Activated T-helper 2 cell treated with anti-CD3 and anti-CD28 coated beads, Interferon-gamma antibody, Interleukin-2, Interleukin-4, amounts not matched to agents 10 μg/mL and 5 μg/mL and 100 μg/mL, durations not matched to agents 14 hours and 24 hours and 36 hours (primary cell): Measurements from ENCODE around the gene RMDN2. TPM values are rescaled to one million over a fixed set of nuclear protein-coding genes. Genes with fewer than 3 reads are reported as not detected.

ENCODE experiments used
- DNase-seq: peaks from one replicate; pipeline ENCODE4 v3.0.0; 2021; ENCODE audit warnings: low spot score
- H3K27ac Mint-ChIP-seq: one replicate; pipeline ENCODE4 v1.8.0; 2021; ENCODE audit warnings: mixed read lengths
- H3K27me3 Mint-ChIP-seq: one replicate; pipeline ENCODE4 v1.8.0; 2021; ENCODE audit warnings: low read depth, mixed read lengths
- H3K36me3 Mint-ChIP-seq: one replicate; pipeline ENCODE4 v1.8.0; 2021; ENCODE audit warnings: low read depth, mixed read lengths
- H3K4me1 Mint-ChIP-seq: one replicate; pipeline ENCODE4 v1.8.0; 2021; ENCODE audit warnings: low read depth, mixed read lengths
- H3K4me3 Mint-ChIP-seq: one replicate; pipeline ENCODE4 v1.8.0; 2021; ENCODE audit warnings: low read depth, mild to moderate bottlenecking, moderate library complexity, mixed read lengths
- H3K9me3 Mint-ChIP-seq: one replicate; pipeline ENCODE4 v1.8.0; 2021; ENCODE audit warnings: mixed read lengths
- intact Hi-C: fragments of 100-400 bp; cut with micrococcal nuclease; formaldehyde crosslinking; loops from one replicate; pipeline ENCODE4 v1.15.1; 2023
- total RNA-seq: library from RNA; stranded (reverse); gene quantifications from 2 replicates; pipeline ENCODE4 v1.2.3, GENCODE V29; 2022

RMDN2 gene
- total RNA-seq, 1 donor from 2014 or later: 0.89 TPM

- intact Hi-C loops: loop anchor here (5.0 to 10.0 kb wide), 2 partner anchors 374 to 494 kb away; no protein-coding TSS in a partner anchor
- peak; percentile 26 for DNase-seq
- Mint-ChIP-seq H3K27me3 (peaks cover 16% of the 10 kb centered on the region), H3K4me3 (no peak overlapping the region), H3K4me1 (peaks cover 14% of the 10 kb centered on the region), H3K36me3 (no peaks in the 10 kb centered on the region), H3K27ac (no peak overlapping the region), H3K9me3 (no peaks in the 10 kb centered on the region)
Measured at GRCh38 chr2:37890893-37891495, 34.1 kb upstream of the RMDN2 start.

- H3K27ac Mint-ChIP-seq: no peak overlapping the region
- H3K36me3 Mint-ChIP-seq: no peaks in the 10 kb centered on the region
- H3K4me1 Mint-ChIP-seq: peaks cover 12% of the 10 kb centered on the region
- intact Hi-C loops: loop anchor here (5.0 to 10.0 kb wide), 2 partner anchors 373 to 495 kb away; no protein-coding TSS in a partner anchor
- no peak for DNase-seq
- no peaks in the 10 kb centered on the region for H3K9me3 Mint-ChIP-seq
- H3K4me3 Mint-ChIP-seq: no peak overlapping the region
- H3K27me3 Mint-ChIP-seq: peaks cover 20% of the 10 kb centered on the region
Measured at GRCh38 chr2:37891846-37892435, 33.1 kb upstream of the RMDN2 start.

GRCh38 chr2:37892436-37893114 is 32.5 kb upstream of the RMDN2 start:
- peaks cover 22% of the 10 kb centered on the region for H3K27me3 Mint-ChIP-seq
- H3K36me3 Mint-ChIP-seq: no peaks in the 10 kb centered on the region
- no peak overlapping the region for H3K4me3 Mint-ChIP-seq
- no peaks in the 10 kb centered on the region for H3K9me3 Mint-ChIP-seq
- no peak overlapping the region for H3K27ac Mint-ChIP-seq
- peaks cover 12% of the 10 kb centered on the region for H3K4me1 Mint-ChIP-seq
- no peak for DNase-seq
- intact Hi-C loops: loop anchor here (5.0 to 10.0 kb wide), 2 partner anchors 372 to 495 kb away; no protein-coding TSS in a partner anchor

GRCh38 chr2:37893327-37893726 is 31.8 kb upstream of the RMDN2 start:
- H3K4me3 Mint-ChIP-seq: no peak overlapping the region

GRCh38 chr2:37894047-37894446 is 31.0 kb upstream of the RMDN2 start:
- no peak for DNase-seq
- H3K4me1 Mint-ChIP-seq: peaks cover 12% of the 10 kb centered on the region
- H3K4me3 Mint-ChIP-seq: no peak overlapping the region
- H3K27me3 Mint-ChIP-seq: peaks cover 14% of the 10 kb centered on the region
- no peaks in the 10 kb centered on the region for H3K9me3 Mint-ChIP-seq
- intact Hi-C loops: loop anchor here (5.0 to 10.0 kb wide), 2 partner anchors 371 to 497 kb away; no protein-coding TSS in a partner anchor
- no peaks in the 10 kb centered on the region for H3K36me3 Mint-ChIP-seq
- H3K27ac Mint-ChIP-seq: no peak overlapping the region

More at GRCh38 chr2:37893327-37893726, 31.8 kb upstream of the RMDN2 start:
- Mint-ChIP-seq H3K27me3 (peaks cover 16% of the 10 kb centered on the region), H3K36me3 (no peaks in the 10 kb centered on the region), H3K27ac (no peak overlapping the region), H3K9me3 (no peaks in the 10 kb centered on the region), H3K4me1 (peaks cover 12% of the 10 kb centered on the region)
- no peak for DNase-seq
- intact Hi-C loops: loop anchor here (5.0 to 10.0 kb wide), 2 partner anchors 371 to 496 kb away; no protein-coding TSS in a partner anchor

GRCh38 chr2:37894601-37895000 is 30.5 kb upstream of the RMDN2 start:
- intact Hi-C loops: loop anchor here (5.0 to 10.0 kb wide), 2 partner anchors 370 to 497 kb away; no protein-coding TSS in a partner anchor

GRCh38 chr2:37895140-37895539 is 29.9 kb upstream of the RMDN2 start:
- Mint-ChIP-seq H3K4me1 (peaks cover 12% of the 10 kb centered on the region), H3K27ac (no peak overlapping the region), H3K36me3 (no peaks in the 10 kb centered on the region), H3K9me3 (no peaks in the 10 kb centered on the region), H3K4me3 (no peak overlapping the region), H3K27me3 (peaks cover 14% of the 10 kb centered on the region)
- no peak for DNase-seq
- intact Hi-C loops: loop anchor here (10.0 kb wide), 1 partner anchor 370 kb away; no protein-coding TSS in a partner anchor

More at GRCh38 chr2:37894601-37895000, 30.5 kb upstream of the RMDN2 start:
- Mint-ChIP-seq H3K27ac (no peak overlapping the region), H3K27me3 (peaks cover 14% of the 10 kb centered on the region), H3K4me3 (no peak overlapping the region), H3K4me1 (peaks cover 12% of the 10 kb centered on the region), H3K9me3 (no peaks in the 10 kb centered on the region), H3K36me3 (no peaks in the 10 kb centered on the region)
- no peak for DNase-seq

- peaks cover 10% of the 10 kb centered on the region for H3K27me3 Mint-ChIP-seq
- no peak for DNase-seq
- H3K4me3 Mint-ChIP-seq: no peak overlapping the region
- no peaks in the 10 kb centered on the region for H3K36me3 Mint-ChIP-seq
- H3K9me3 Mint-ChIP-seq: no peaks in the 10 kb centered on the region
- intact Hi-C loops: loop anchor here (10.0 kb wide), 1 partner anchor 368 kb away; no protein-coding TSS in a partner anchor
- peaks cover 12% of the 10 kb centered on the region for H3K4me1 Mint-ChIP-seq
- no peak overlapping the region for H3K27ac Mint-ChIP-seq
Measured at GRCh38 chr2:37896319-37896718, 28.8 kb upstream of the RMDN2 start.

GRCh38 chr2:37897511-37897910 is 27.6 kb upstream of the RMDN2 start:
- Mint-ChIP-seq H3K4me1 (peaks cover 6% of the 10 kb centered on the region), H3K27ac (no peak overlapping the region), H3K4me3 (no peak overlapping the region), H3K27me3 (peaks cover 14% of the 10 kb centered on the region), H3K36me3 (no peaks in the 10 kb centered on the region), H3K9me3 (no peaks in the 10 kb centered on the region)
- intact Hi-C loops: loop anchor here (10.0 kb wide), 1 partner anchor 367 kb away; no protein-coding TSS in a partner anchor
- no peak for DNase-seq

GRCh38 chr2:37898448-37898847 is 26.6 kb upstream of the RMDN2 start:
- H3K27me3 Mint-ChIP-seq: peaks cover 18% of the 10 kb centered on the region
- intact Hi-C loops: loop anchor here (10.0 kb wide), 1 partner anchor 366 kb away; no protein-coding TSS in a partner anchor
- no peak for DNase-seq
- H3K9me3 Mint-ChIP-seq: no peaks in the 10 kb centered on the region
- H3K4me1 Mint-ChIP-seq: no peaks in the 10 kb centered on the region
- no peaks in the 10 kb centered on the region for H3K36me3 Mint-ChIP-seq
- no peak overlapping the region for H3K4me3 Mint-ChIP-seq
- H3K27ac Mint-ChIP-seq: no peak overlapping the region

- Mint-ChIP-seq H3K9me3 (no peaks in the 10 kb centered on the region), H3K27me3 (peaks cover 26% of the 10 kb centered on the region), H3K4me3 (no peak overlapping the region), H3K36me3 (no peaks in the 10 kb centered on the region), H3K4me1 (no peaks in the 10 kb centered on the region), H3K27ac (no peak overlapping the region)
- intact Hi-C loops: no loop called here
- DNase-seq: no peak
Measured at GRCh38 chr2:37902991-37903390, 22.1 kb upstream of the RMDN2 start.

GRCh38 chr2:37904425-37904824 is 20.7 kb upstream of the RMDN2 start:
- Mint-ChIP-seq H3K4me1 (no peaks in the 10 kb centered on the region), H3K4me3 (no peak overlapping the region), H3K27ac (no peak overlapping the region)

More at GRCh38 chr2:37904425-37904824, 20.7 kb upstream of the RMDN2 start:
- H3K36me3 Mint-ChIP-seq: no peaks in the 10 kb centered on the region
- DNase-seq: no peak
- H3K27me3 Mint-ChIP-seq: peaks cover 29% of the 10 kb centered on the region
- no peaks in the 10 kb centered on the region for H3K9me3 Mint-ChIP-seq
- intact Hi-C loops: no loop called here
